ENCODE results near the gene DPEP2.

Gene DPEP2

DNA sequence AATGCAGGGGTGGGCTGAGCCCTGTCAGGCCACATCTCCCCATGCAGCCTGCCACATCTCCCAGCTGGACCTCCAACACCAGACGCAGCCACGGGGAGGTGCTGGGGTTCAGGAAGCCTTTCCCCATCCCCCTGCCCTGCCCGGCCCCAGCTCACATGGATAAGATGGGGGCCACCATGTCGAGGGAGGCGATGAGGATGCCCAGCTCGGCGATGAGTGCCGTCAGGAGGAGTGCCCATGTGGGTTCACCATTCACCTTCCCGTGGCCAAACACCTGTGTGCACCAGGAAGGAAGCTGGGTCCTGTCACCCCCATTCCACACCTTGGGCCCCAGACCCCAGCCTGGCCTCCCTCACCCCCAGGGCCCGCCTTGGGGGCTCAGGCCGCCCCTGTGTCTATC is 49.6 kb downstream of the DPEP2 start:
- TF ChIP-seq, protein P1, sequence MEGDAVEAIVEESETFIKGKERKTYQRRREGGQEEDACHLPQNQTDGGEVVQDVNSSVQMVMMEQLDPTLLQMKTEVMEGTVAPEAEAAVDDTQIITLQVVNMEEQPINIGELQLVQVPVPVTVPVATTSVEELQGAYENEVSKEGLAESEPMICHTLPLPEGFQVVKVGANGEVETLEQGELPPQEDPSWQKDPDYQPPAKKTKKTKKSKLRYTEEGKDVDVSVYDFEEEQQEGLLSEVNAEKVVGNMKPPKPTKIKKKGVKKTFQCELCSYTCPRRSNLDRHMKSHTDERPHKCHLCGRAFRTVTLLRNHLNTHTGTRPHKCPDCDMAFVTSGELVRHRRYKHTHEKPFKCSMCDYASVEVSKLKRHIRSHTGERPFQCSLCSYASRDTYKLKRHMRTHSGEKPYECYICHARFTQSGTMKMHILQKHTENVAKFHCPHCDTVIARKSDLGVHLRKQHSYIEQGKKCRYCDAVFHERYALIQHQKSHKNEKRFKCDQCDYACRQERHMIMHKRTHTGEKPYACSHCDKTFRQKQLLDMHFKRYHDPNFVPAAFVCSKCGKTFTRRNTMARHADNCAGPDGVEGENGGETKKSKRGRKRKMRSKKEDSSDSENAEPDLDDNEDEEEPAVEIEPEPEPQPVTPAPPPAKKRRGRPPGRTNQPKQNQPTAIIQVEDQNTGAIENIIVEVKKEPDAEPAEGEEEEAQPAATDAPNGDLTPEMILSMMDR (IDR thresholded peaks at IDR 0.05; ENCODE audit: low read depth, low read length, missing control alignments), result no peak
- DNase-seq (ENCODE audit: low read depth), result no peak
- no peak overlapping the region for H3K4me3 ChIP-seq (ENCODE audit: low read depth, low read length)

DNA sequence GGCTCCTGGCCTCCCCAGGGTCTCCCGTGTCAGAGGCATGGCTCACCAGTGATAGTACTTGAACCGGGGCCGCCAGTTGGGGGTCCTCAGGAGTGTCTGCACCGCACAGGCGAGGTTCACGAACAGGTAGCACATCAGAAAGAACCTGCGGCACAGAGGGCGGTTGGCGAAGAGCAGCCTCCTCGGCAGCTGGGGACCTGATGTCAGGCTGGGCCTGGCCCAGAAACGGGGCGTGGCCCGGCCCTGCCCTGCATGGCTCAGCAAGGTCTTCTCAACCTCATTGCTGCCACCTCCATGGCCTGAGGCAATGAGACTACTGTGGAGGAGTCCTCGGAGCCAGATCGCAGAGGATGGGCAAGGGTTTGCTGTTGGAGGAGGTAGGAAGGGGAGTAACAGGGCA is 51.3 kb downstream of the DPEP2 start:
- H3K4me3 ChIP-seq (ENCODE audit: low read depth, low read length), result no peak overlapping the region
- no peak for DNase-seq (ENCODE audit: low read depth)
- TF ChIP-seq, protein P1 (IDR thresholded peaks at IDR 0.05; ENCODE audit: low read depth, low read length, missing control alignments), result no peak

DNA sequence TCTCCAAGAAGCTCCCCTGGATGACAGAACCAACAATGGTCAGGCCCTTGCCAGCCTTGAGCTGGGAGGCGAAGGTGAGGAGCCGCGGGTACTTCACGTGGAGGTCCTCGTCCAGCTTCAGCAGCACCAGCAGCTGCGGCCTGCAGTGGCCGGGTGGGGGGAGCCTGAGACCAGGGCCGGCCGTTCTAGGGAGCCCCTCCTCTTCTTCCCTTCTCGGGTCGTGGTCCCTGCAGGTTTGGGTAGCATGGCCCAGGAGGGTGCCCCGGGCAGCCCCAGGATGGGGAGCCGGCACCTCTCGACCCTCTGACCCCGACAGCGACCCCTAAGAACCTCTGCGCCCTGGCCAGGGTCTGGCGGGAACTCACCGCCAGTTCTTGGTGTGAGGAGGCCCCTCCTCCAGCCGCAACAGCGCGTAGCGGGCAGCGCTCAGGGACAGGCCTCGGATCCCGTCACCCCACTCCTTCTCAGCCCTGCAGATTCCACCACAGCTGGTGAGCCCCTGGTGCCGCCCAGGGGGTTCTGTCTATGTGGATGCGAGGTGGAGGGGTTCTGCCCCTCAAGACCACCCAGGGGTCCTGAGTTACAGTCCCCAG is 52.2 kb downstream of the DPEP2 start:
- TF ChIP-seq, protein P1 (IDR thresholded peaks at IDR 0.05; ENCODE audit: low read depth, low read length, missing control alignments), result no peak
- DNase-seq (ENCODE audit: low read depth), result no peak
- H3K4me3 ChIP-seq (ENCODE audit: low read depth, low read length), result no peak overlapping the region

DNA sequence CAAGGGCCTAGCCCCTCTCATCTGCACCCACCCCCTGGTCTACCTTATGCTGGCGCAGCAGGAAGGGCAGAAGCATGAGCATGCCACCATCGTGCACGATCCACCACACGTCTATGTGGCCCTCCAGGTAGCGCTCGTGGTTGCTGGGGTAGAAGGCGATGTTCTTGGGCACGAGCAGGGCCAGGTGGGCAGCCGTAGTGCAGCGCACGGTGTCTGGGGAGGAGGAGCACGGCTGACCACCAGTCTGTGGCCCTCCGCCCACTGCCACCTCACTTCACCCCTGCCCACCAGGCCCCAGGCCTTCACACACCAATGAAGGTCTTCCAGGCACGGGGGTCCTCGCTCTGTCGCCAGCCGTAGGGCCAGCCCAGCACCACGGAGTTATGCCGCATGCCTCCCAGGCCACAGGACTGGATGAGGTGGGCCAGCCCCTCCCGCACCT is 53.1 kb downstream of the DPEP2 start:
- no peak for DNase-seq (ENCODE audit: low read depth)
- H3K4me3 ChIP-seq (ENCODE audit: low read depth, low read length), result no peak overlapping the region
- TF ChIP-seq, protein P1 (IDR thresholded peaks at IDR 0.05; ENCODE audit: low read depth, low read length, missing control alignments), result no peak

DNA sequence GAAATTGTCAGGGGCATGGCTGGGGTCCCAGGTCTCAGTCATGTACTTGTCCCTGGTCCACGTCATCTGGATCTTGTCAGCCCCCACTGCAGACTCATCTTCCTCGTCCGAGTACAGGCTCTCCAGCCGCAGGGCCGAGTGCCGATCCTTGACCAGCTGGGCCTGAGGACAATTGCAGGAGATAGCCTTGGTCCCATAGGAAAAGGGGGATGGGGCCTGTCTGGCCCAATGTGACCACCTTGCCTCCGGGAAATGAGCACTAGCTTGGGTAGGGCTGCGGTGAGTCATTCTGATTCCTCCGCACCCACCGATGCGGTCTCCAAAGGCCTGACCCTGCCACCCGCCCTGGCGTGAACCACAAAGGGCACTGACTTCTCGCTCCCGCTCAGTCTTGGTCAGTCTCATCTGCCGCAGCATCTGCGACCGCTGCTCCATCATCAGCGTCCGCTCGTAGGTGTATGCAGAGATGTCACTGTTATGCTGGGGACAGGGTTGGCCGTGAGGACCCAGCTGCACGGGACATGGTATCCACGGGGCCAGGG is 53.8 kb downstream of the DPEP2 start:
- no peak for DNase-seq (ENCODE audit: low read depth)
- TF ChIP-seq, protein P1 (IDR thresholded peaks at IDR 0.05; ENCODE audit: low read depth, low read length, missing control alignments), result no peak
- no peak overlapping the region for H3K4me3 ChIP-seq (ENCODE audit: low read depth, low read length)

DNA sequence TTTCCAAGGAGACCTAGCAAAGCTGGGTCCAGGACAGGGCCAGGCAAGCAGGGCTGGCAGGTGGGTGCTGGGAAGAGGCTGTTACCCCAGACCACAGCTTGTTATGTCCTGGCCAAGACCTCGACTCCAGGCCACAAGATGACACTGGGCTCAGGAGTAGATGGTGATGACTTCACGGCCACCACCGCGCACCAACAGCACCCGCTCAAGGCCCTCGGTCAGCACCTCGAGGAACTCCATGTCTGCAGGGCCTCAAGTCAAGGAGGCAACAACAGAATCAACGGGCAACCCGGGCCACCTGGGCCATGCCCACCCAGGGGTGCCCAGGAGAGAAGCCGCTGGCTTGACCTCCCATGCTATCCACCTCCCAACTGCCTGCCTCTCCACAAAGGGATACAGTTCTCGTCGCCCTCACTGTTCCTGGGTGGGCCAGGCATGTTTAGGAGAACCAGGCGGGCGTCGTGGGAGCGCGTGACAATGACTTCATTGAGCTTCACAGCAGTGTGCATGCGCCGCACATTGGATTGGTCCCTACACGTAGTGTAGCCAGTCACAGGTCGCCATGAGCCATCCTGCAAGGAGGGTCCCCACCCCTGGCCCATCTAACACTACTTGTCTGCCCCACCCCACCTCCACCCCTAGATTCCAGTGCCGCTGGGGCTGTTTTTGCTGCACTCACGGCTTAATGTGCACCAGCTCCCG is 54.4 kb downstream of the DPEP2 start:
- H3K4me3 ChIP-seq (ENCODE audit: low read depth, low read length), result no peak overlapping the region
- TF ChIP-seq, protein P1 (IDR thresholded peaks at IDR 0.05; ENCODE audit: low read depth, low read length, missing control alignments), result no peak
- no peak for DNase-seq (ENCODE audit: low read depth)

Data from GM12864 (cell line).